Right lobe of liver (tissue), 6 donors: ENCODE data around the gene ACAN. TPM values are rescaled to one million over a fixed set of nuclear protein-coding genes. Genes with fewer than 3 reads are reported as not detected.
A peak's percentile ranks its signal among the peaks of the same experiment; 100 is the strongest.

Experiments
- ATAC-seq, 4 donors: fragments of 200-7000 bp; cut with Tn5 transposase; one replicate each; pipeline ENCODE4 v1.9.1; 2020; ENCODE audit warnings: mild to moderate bottlenecking in 4 of 4, moderate library complexity in 4 of 4
- DNase-seq, 3 donors: peaks; one replicate each; pipeline ENCODE4 v3.0.0-alpha.2; 2020
- H3K27ac ChIP-seq, 3 donors: fragments of 200-600 bp; one replicate each; pipeline ENCODE4 v1.8.0; 2022
- H3K27me3 ChIP-seq, 2 donors: fragments of 200-600 bp; one replicate each; pipeline ENCODE4 v1.8.0; 2022
- H3K36me3 ChIP-seq, 4 donors: fragments of 200-600 bp; sonication (generic) in 1 of 4; one replicate each; pipeline versions ENCODE4 v1.5.1 to v1.8.0; 2017 to 2022; ENCODE audit warnings: control low read depth in 1 of 4
- H3K4me1 ChIP-seq, 4 donors: fragments of 200-600 bp; sonication (generic) in 1 of 4; one replicate each; pipeline versions ENCODE4 v1.5.1 to v1.8.0; 2017 to 2022; ENCODE audit warnings: control low read depth in 1 of 4
- H3K4me3 ChIP-seq, 3 donors: fragments of 200-600 bp; one replicate each; pipeline ENCODE4 v1.8.0; 2022
- H3K9me3 ChIP-seq, 4 donors: fragments of 200-600 bp; sonication (generic) in 1 of 4; one replicate each; pipeline versions ENCODE4 v1.5.1 to v1.8.0; 2017 to 2022; ENCODE audit warnings: control low read depth in 1 of 4
- CTCF ChIP-seq, 4 donors: fragments of 200-600 bp in 3 of 4; fragments of 450-650 bp in 1 of 4; IDR thresholded peaks; one replicate each; pipeline versions ENCODE4 v1.5.1 to v1.8.0; 2016 to 2022; ENCODE audit warnings: antibody characterized with exemption in 4 of 4, mild to moderate bottlenecking in 2 of 4
- POLR2A ChIP-seq: fragments of 450-650 bp; IDR thresholded peaks from one replicate; pipeline ENCODE4 v1.6.1; 2017; ENCODE audit warnings: antibody characterized with exemption, mild to moderate bottlenecking
- WGBS: methylation state at CpG from one replicate; pipeline ENCODE4 v1.1.6; 2018; ENCODE audit warnings: low coverage, low lambda C conversion rate; ENCODE audit not compliant: insufficient coverage; ENCODE audit errors: missing lambda C conversion rate; 5-methylcytosine and 5-hydroxymethylcytosine counted together
- intact Hi-C, 2 donors: fragments of 100-400 bp; cut with DNase I; formaldehyde crosslinking; loops; one replicate each; pipeline versions ENCODE4 v1.11.2 to v1.14.1; 2022
- total RNA-seq, 6 experiments: library from RNA; depleted of rRNA in 2 of 6; stranded (reverse); fragments of >200 nt in 2 of 6; fragmentation: NEBNext Ultra II Directional in 3 of 6; extraction: Animal tissue kit (Norgen Biotek cat#: 25700) in 3 of 6; gene quantifications; one replicate each; pipeline versions ENCODE4 v1.1.0 to v1.2.4, GENCODE V29; 2016 to 2023
- donor health status: DM: no; HTN: yes; CAD: no.
- donor health status: DM: no; HTN: no; CAD: no.
- donor health status: DM: no; HTN: no; CAD: no.
- donor health status: DM: no; HTN: yes; CAD: no.
- donor health status: DM: no; HTN: yes; CAD: no.

The ACAN gene
- total RNA-seq, 6 experiments from 2014 or later = 0.07 TPM; not detected in 5

- Histone ChIP-seq H3K27ac (no peak overlapping the region), H3K36me3 (peaks cover 0 to 2% (median 0%) of the 10 kb centered on the region in 4 donors), H3K4me3 (no peak overlapping the region), H3K27me3 (no peaks in the 10 kb centered on the region), H3K9me3 (no peaks in the 10 kb centered on the region), H3K4me1 (no peaks in the 10 kb centered on the region)
- WGBS = 75% methylated on average over 6 of the region's 15 CpGs
- intact Hi-C loops = loop anchor here in 1 of 2 donors (5.0 kb wide), 1 partner anchor 116 kb away; no protein-coding TSS in a partner anchor
- DNase-seq (peak in 1 of 3 donors; percentile 14), ATAC-seq (no peak)
- TF ChIP-seq CTCF (IDR thresholded peaks at IDR 0.05) = no peak
- TF ChIP-seq POLR2A = no peak
These were observed 98.4 kb downstream of the ACAN start for GRCh38 chr15:88901508-88902220.

- Histone ChIP-seq H3K4me1 (no peaks in the 10 kb centered on the region), H3K27me3 (no peaks in the 10 kb centered on the region), H3K27ac (no peak overlapping the region), H3K9me3 (no peaks in the 10 kb centered on the region), H3K36me3 (peaks cover 0 to 2% (median 0%) of the 10 kb centered on the region in 4 donors), H3K4me3 (no peak overlapping the region)
- DNase-seq (no peak), ATAC-seq (no peak)
- intact Hi-C loops = loop anchor here in 1 of 2 donors (5.0 kb wide), 1 partner anchor 115 kb away; no protein-coding TSS in a partner anchor
- TF ChIP-seq CTCF (IDR thresholded peaks at IDR 0.05) (no peak), POLR2A (no peak)
- WGBS = 54% methylated on average over 3 of the region's 6 CpGs
These were observed 99.1 kb downstream of the ACAN start for GRCh38 chr15:88902221-88902835.

- TF ChIP-seq CTCF (IDR thresholded peaks at IDR 0.05) = no peak
- TF ChIP-seq POLR2A = no peak
- Histone ChIP-seq H3K27ac (no peak overlapping the region), H3K27me3 (no peaks in the 10 kb centered on the region), H3K4me3 (no peak overlapping the region), H3K9me3 (no peaks in the 10 kb centered on the region), H3K4me1 (no peaks in the 10 kb centered on the region), H3K36me3 (peaks cover 0 to 2% (median 0%) of the 10 kb centered on the region in 4 donors)
- no peak for ATAC-seq
- intact Hi-C loops = loop anchor here in 1 of 2 donors (5.0 kb wide), 1 partner anchor 114 kb away; no protein-coding TSS in a partner anchor
- DNase-seq = no peak
- no CpG with 5 or more reads among the region's 2 CpGs for WGBS
These were observed 99.6 kb downstream of the ACAN start for GRCh38 chr15:88902846-88903245.

- Histone ChIP-seq H3K4me3 (no peak overlapping the region), H3K9me3 (no peaks in the 10 kb centered on the region), H3K27me3 (no peaks in the 10 kb centered on the region), H3K27ac (no peak overlapping the region), H3K4me1 (no peaks in the 10 kb centered on the region), H3K36me3 (peaks cover 0 to 2% (median 0%) of the 10 kb centered on the region in 4 donors)
- intact Hi-C loops = loop anchor here in 1 of 2 donors (5.0 kb wide), 1 partner anchor 113 kb away; no protein-coding TSS in a partner anchor
- DNase-seq = no peak
- no peak for ATAC-seq
- TF ChIP-seq CTCF (IDR thresholded peaks at IDR 0.05) (no peak), POLR2A (no peak)
- WGBS = 68% methylated on average over 2 of the region's 2 CpGs
These were observed 101.0 kb downstream of the ACAN start for GRCh38 chr15:88904257-88904623.
